Tibial nerve (tissue), 4 donors: ENCODE data around the gene ST6GALNAC5.

ENCODE experiments used
- CTCF ChIP-seq, 5 experiments: fragments of 200-600 bp in 3 of 5; fragments of 450-650 bp in 2 of 5; sonication (generic) in 3 of 5; IDR thresholded peaks; one replicate each; pipeline ENCODE4 v1.5.1; 2016 to 2019; ENCODE audit warnings: antibody characterized with exemption in 5 of 5, mild to moderate bottlenecking in 3 of 5, moderate library complexity in 2 of 5
- EP300 ChIP-seq, 2 donors: sonication (generic); formaldehyde crosslinking; IDR thresholded peaks; one replicate each; pipeline ENCODE4 v1.6.1; 2017; ENCODE audit warnings: antibody characterized with exemption in 2 of 2, mild to moderate bottlenecking in 1 of 2

GRCh38 chr1:77039111-77039510 is 171.8 kb downstream of the ST6GALNAC5 start:
- no peak for TF ChIP-seq CTCF (IDR thresholded peaks at IDR 0.05)
- TF ChIP-seq EP300 (IDR thresholded peaks at IDR 0.05): no peak
